ENCODE data around the gene ERC2. TPM values are rescaled to one million over a fixed set of nuclear protein-coding genes. Genes with fewer than 3 reads are reported as not detected.

Gene ERC2
- total RNA-seq, 1 donor from 2014 or later: 32.5 TPM

- Mint-ChIP-seq H3K36me3 (ENCODE audit: insufficient read depth) (peaks cover 2% of the 10 kb centered on the region), H3K9me3 (ENCODE audit: low read depth) (no peaks in the 10 kb centered on the region), H3K27ac (no peak overlapping the region), H3K4me3 (ENCODE audit: low read depth) (peak overlapping the region; percentile 54), H3K27me3 (peaks cover 53% of the 10 kb centered on the region), H3K4me1 (ENCODE audit: low read depth) (peaks cover 16% of the 10 kb centered on the region)
- no peak for DNase-seq (ENCODE audit: low spot score, unreplicated experiment)
- TF ChIP-seq CTCF (IDR thresholded peaks at IDR 0.05; ENCODE audit: unreplicated experiment): peak; percentile 39
These were observed 994.0 kb downstream of the ERC2 start for GRCh38 chr3:55474213-55474632.

- Mint-ChIP-seq H3K27ac (no peak overlapping the region), H3K27me3 (peaks cover 52% of the 10 kb centered on the region), H3K4me3 (ENCODE audit: low read depth) (peak overlapping the region; percentile 54), H3K9me3 (ENCODE audit: low read depth) (no peaks in the 10 kb centered on the region), H3K36me3 (ENCODE audit: insufficient read depth) (peaks cover 2% of the 10 kb centered on the region), H3K4me1 (ENCODE audit: low read depth) (peaks cover 16% of the 10 kb centered on the region)
- no peak for TF ChIP-seq CTCF (IDR thresholded peaks at IDR 0.05; ENCODE audit: unreplicated experiment)
- no peak for DNase-seq (ENCODE audit: low spot score, unreplicated experiment)
These were observed 994.5 kb downstream of the ERC2 start for GRCh38 chr3:55473788-55474187.

GRCh38 chr3:55471522-55472280, 996.6 kb downstream of the ERC2 start:
- Mint-ChIP-seq H3K4me1 (ENCODE audit: low read depth) (peaks cover 4% of the 10 kb centered on the region), H3K36me3 (ENCODE audit: insufficient read depth) (peaks cover 2% of the 10 kb centered on the region), H3K27ac (no peak overlapping the region), H3K9me3 (ENCODE audit: low read depth) (no peaks in the 10 kb centered on the region), H3K4me3 (ENCODE audit: low read depth) (no peak overlapping the region), H3K27me3 (peaks cover 45% of the 10 kb centered on the region)
- TF ChIP-seq CTCF (IDR thresholded peaks at IDR 0.05; ENCODE audit: unreplicated experiment): no peak
- DNase-seq (ENCODE audit: low spot score, unreplicated experiment): no peak

GRCh38 chr3:55471084-55471483, 997.2 kb downstream of the ERC2 start:
- H3K27me3 Mint-ChIP-seq: peaks cover 39% of the 10 kb centered on the region
- DNase-seq (ENCODE audit: low spot score, unreplicated experiment): no peak
- no peak for TF ChIP-seq CTCF (IDR thresholded peaks at IDR 0.05; ENCODE audit: unreplicated experiment)
- no peak overlapping the region for H3K4me3 Mint-ChIP-seq (ENCODE audit: low read depth)
- H3K4me1 Mint-ChIP-seq (ENCODE audit: low read depth): peaks cover 4% of the 10 kb centered on the region
- peaks cover 2% of the 10 kb centered on the region for H3K36me3 Mint-ChIP-seq (ENCODE audit: insufficient read depth)
- H3K27ac Mint-ChIP-seq: no peak overlapping the region
- H3K9me3 Mint-ChIP-seq (ENCODE audit: low read depth): no peaks in the 10 kb centered on the region

GRCh38 chr3:55469957-55470526, 998.2 kb downstream of the ERC2 start:
- peaks cover 4% of the 10 kb centered on the region for H3K4me1 Mint-ChIP-seq (ENCODE audit: low read depth)
- no peak for TF ChIP-seq CTCF (IDR thresholded peaks at IDR 0.05; ENCODE audit: unreplicated experiment)
- H3K27me3 Mint-ChIP-seq: peaks cover 29% of the 10 kb centered on the region
- H3K27ac Mint-ChIP-seq: no peak overlapping the region
- no peaks in the 10 kb centered on the region for H3K9me3 Mint-ChIP-seq (ENCODE audit: low read depth)
- H3K36me3 Mint-ChIP-seq (ENCODE audit: insufficient read depth): peaks cover 2% of the 10 kb centered on the region
- DNase-seq (ENCODE audit: low spot score, unreplicated experiment): no peak
- H3K4me3 Mint-ChIP-seq (ENCODE audit: low read depth): no peak overlapping the region
